GM12873 (cell line): ENCODE measurements around the gene FHIT.

Experiments
- CTCF ChIP-seq: IDR thresholded peaks from 2 replicates; pipeline ENCODE4 v1.5.1; 2012; ENCODE audit warnings: low read depth, mild to moderate bottlenecking, moderate library complexity, low read length, control low read depth; ENCODE audit not compliant: insufficient read depth; ENCODE audit errors: missing control alignments

The FHIT gene

DNA sequence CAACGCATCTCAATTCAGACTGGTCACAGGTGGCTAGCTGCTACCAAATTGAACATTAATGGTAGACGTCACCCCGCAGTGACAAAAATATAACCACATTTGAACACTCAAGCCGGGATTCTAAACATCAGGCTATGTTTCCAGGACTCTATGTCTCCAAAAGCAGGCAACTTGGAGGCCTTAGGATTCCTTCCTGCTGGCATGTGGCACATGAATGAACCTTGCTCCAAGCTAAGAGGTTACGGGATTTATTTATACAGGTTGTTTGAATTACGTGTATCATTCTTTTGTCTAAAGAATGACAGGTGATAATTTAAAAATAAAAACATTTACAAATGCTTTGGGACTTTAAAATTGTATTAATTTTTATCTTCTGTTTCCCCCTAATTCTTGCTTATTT, 1337.0 kb downstream of the FHIT start:
- TF ChIP-seq CTCF: no peak

GRCh38 chr3:59913645-59914044, 1337.6 kb downstream of the FHIT start:
- TF ChIP-seq CTCF: no peak

GRCh38 chr3:59908701-59909100, 1342.6 kb downstream of the FHIT start:
- TF ChIP-seq CTCF: no peak

GRCh38 chr3:59908280-59908679, 1343.0 kb downstream of the FHIT start:
- TF ChIP-seq CTCF: no peak

DNA sequence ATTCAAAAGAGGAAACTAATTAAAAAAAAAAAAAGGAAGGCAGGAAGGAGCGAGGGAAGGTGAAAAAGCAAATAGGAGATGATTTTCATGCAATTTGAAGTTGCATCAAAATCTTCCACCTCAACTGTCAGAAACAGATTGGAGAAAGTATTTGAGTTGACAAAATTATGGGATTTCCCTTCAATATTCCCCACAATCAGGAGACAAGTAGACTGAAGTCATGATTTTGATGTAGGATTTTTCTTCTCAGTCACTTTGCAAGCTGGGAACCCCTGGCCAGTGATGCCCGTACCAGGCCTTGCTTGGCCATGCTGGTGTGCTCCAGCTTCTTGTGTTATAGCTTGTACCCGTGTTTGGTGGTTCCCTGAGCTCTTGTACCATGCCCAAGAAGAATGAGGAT, 1347.0 kb downstream of the FHIT start:
- no peak for TF ChIP-seq CTCF

GRCh38 chr3:59899061-59899460, 1352.2 kb downstream of the FHIT start:
- TF ChIP-seq CTCF: no peak

DNA sequence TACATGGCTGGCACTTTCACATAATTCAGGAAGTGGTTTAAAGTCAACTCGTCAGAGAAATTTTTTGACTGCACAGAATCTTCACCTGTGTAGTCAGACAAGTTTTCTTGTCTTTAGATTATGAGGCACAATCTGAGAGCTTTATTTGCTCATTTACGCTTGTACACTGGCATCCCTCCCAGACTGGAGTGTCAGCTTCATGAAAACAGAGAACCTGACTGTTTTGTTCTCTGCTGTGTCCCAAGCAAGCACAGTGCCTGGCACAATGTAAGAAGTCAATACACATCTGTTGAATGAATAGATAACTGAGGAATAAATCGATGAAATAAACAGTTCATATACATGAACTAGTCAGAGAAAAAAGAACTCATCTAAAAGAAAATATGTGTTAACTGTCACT, 1355.3 kb downstream of the FHIT start:
- no peak for TF ChIP-seq CTCF

DNA sequence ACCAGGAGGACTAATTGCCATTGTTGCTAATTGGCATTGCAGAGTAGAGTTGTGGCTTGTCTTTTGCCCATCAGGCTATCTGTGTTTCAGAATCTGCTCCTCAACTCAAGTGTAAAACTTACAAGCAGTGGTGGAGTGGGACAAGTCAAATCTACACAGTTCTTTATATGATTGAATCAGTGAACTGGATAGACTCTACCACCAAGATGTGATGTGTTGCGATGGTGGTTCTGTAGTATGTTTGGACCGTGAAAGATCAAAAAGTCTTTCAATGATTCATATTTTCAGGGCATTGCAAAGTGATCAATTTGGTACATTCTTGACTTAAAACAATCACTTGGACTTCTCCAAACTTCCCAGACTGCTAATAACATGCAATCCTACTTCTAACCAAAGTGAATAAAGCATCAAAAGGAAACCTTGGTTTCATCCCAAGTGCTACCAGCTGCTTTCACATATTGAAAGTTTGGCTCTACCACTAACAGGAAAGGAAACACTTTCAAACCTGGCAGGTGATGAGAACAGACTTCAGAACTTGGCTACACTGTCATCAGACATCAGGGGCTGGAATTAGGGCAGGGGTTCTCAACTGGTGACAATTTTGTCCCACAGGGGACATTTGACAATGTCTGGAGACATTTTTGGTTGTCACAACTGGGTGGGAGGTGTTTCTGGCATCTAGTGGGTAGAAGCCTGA, 1356.7 kb downstream of the FHIT start:
- TF ChIP-seq CTCF: no peak
